H1 (cell line): Measurements from ENCODE around the gene RGS3. TPM values are rescaled to one million over a fixed set of nuclear protein-coding genes. Genes with fewer than 3 reads are reported as not detected.

Source experiments
- CTCF ChIA-PET: fragments of 300-600 bp; sonication (Branson Sonifier 250); formaldehyde crosslinking; loops from one replicate; lab custom pipeline; 2021; ENCODE audit not compliant: partially characterized antibody; lab: Charles Lee
- POLR2A ChIA-PET: fragments of 300-600 bp; sonication (Branson Sonifier 250); formaldehyde crosslinking; loops from one replicate; lab custom pipeline; 2021; ENCODE audit warnings: inconsistent platforms; ENCODE audit not compliant: partially characterized antibody; lab: Charles Lee
- DNase-seq, 2 experiments: peaks; one replicate each; pipeline versions ENCODE4 v3.0.0 to v3.0.0-alpha.2; 2010 to 2022; ENCODE audit warnings: low spot score in 2 of 2, low read depth in 1 of 2, mixed read lengths in 1 of 2
- FAIRE-seq: peaks from 2 replicates; lab custom pipeline; 2011; peaks lifted over from hg19 to GRCh38; lab: Jason Lieb, UNC
- H2AFZ ChIP-seq: 2 replicates; pipeline ENCODE4 v1.8.1; 2012; ENCODE audit warnings: low read length, inconsistent platforms
- H2AK5ac ChIP-seq: 2 replicates; pipeline ENCODE4 v1.6.1; 2013; ENCODE audit warnings: low read depth, low read length
- H2BK120ac ChIP-seq: replicated peaks from 2 replicates; pipeline ENCODE3; 2013; ENCODE audit warnings: low read depth, low read length, inconsistent platforms
- H2BK12ac ChIP-seq: 2 replicates; pipeline ENCODE4 v1.6.1; 2013; ENCODE audit warnings: low read depth, low read length
- H2BK15ac ChIP-seq: 2 replicates; pipeline ENCODE4 v1.6.1; 2013; ENCODE audit warnings: low read length
- H2BK20ac ChIP-seq: 2 replicates; pipeline ENCODE4 v1.6.1; 2013; ENCODE audit warnings: low read length
- H2BK5ac ChIP-seq: 2 replicates; pipeline ENCODE4 v1.6.1; 2013; ENCODE audit warnings: low read depth, low read length
- H3K14ac ChIP-seq: 2 replicates; pipeline ENCODE4 v1.6.1; 2013; ENCODE audit warnings: inconsistent platforms; ENCODE audit not compliant: insufficient read length
- H3K18ac ChIP-seq: 2 replicates; pipeline ENCODE4 v1.6.1; 2013; ENCODE audit warnings: low read length; ENCODE audit errors: extremely low read depth
- H3K23ac ChIP-seq: 2 replicates; pipeline ENCODE4 v1.6.1; 2013; ENCODE audit warnings: inconsistent platforms; ENCODE audit not compliant: insufficient read length
- H3K23me2 ChIP-seq: 2 replicates; pipeline ENCODE4 v1.6.1; 2013; ENCODE audit warnings: low read depth, low read length
- H3K27ac ChIP-seq: 2 replicates; pipeline ENCODE4 v1.6.1; 2011; ENCODE audit warnings: low read depth, low read length, inconsistent platforms
- H3K27me3 ChIP-seq, 4 experiments: replicated peaks in 1 of 4; 1 replicate in 1 of 4; 2 replicates in 3 of 4; pipeline versions ENCODE4 v1.6.1 to v1.8.1; 2011 to 2013; ENCODE audit warnings: low read length in 3 of 4, mild to moderate bottlenecking in 3 of 4, inconsistent platforms in 2 of 4, mixed read lengths in 2 of 4, moderate library complexity in 1 of 4; ENCODE audit not compliant: control insufficient read depth in 3 of 4, insufficient read depth in 3 of 4; ENCODE audit errors: extremely low read depth in 1 of 4
- H3K36me3 ChIP-seq, 4 experiments: 2 replicates each; pipeline versions ENCODE4 v1.6.1 to v1.8.1; 2011 to 2013; ENCODE audit warnings: mild to moderate bottlenecking in 4 of 4, low read length in 3 of 4, moderate library complexity in 2 of 4, control low read depth in 1 of 4, inconsistent platforms in 1 of 4; ENCODE audit not compliant: insufficient read depth in 4 of 4, control insufficient read depth in 2 of 4
- H3K4ac ChIP-seq: replicated peaks from 2 replicates; pipeline ENCODE3; 2013; ENCODE audit warnings: low read length, low read depth, mixed read lengths, inconsistent platforms; ENCODE audit not compliant: insufficient read length
- H3K4me1 ChIP-seq, 4 experiments: replicated peaks in 1 of 4; 1 replicate in 1 of 4; 2 replicates in 3 of 4; pipeline versions ENCODE4 v1.6.1 to v1.8.1; 2011 to 2013; ENCODE audit warnings: low read length in 3 of 4, inconsistent platforms in 2 of 4, mixed read lengths in 1 of 4; ENCODE audit not compliant: insufficient read depth in 4 of 4, control insufficient read depth in 3 of 4
- H3K4me2 ChIP-seq, 2 experiments: 2 replicates each; pipeline versions ENCODE4 v1.6.1 to v1.8.1; 2011 to 2013; ENCODE audit warnings: low read depth in 2 of 2, low read length in 2 of 2, control low read depth in 1 of 2, inconsistent platforms in 1 of 2, mild to moderate bottlenecking in 1 of 2; ENCODE audit not compliant: insufficient read depth in 1 of 2
- H3K4me3 ChIP-seq, 4 experiments: fragments of 200-600, 300-600 bp in 1 of 4; sonication (generic), shearing (Covaris generic), sonication (Bioruptor Twin) in 1 of 4; 2 replicates each; pipeline versions ENCODE4 v1.5.1 to v1.8.1; 2011 to 2016; ENCODE audit warnings: low read length in 4 of 4, low read depth in 3 of 4, control low read depth in 2 of 4, inconsistent platforms in 2 of 4, mild to moderate bottlenecking in 2 of 4, mixed read lengths in 1 of 4, moderate library complexity in 1 of 4; ENCODE audit not compliant: insufficient read depth in 2 of 4; ENCODE audit errors: extremely low read depth in 1 of 4
- H3K56ac ChIP-seq: replicated peaks from 2 replicates; pipeline ENCODE3; 2013; ENCODE audit warnings: low read depth, mild to moderate bottlenecking, mixed read lengths, low read length, inconsistent platforms; ENCODE audit not compliant: insufficient read length
- H3K79me1 ChIP-seq: 2 replicates; pipeline ENCODE4 v1.6.1; 2013; ENCODE audit warnings: low read depth, low read length, control low read depth
- H3K79me2 ChIP-seq, 2 experiments: 2 replicates each; pipeline versions ENCODE4 v1.6.1 to v1.8.1; 2012 to 2013; ENCODE audit warnings: low read length in 2 of 2, mild to moderate bottlenecking in 2 of 2, inconsistent platforms in 1 of 2; ENCODE audit not compliant: insufficient read depth in 2 of 2, control insufficient read depth in 1 of 2
- H3K9ac ChIP-seq, 4 experiments: replicated peaks in 1 of 4; 1 replicate in 1 of 4; 2 replicates in 3 of 4; pipeline versions ENCODE4 v1.6.1 to v1.8.1; 2011 to 2013; ENCODE audit warnings: low read depth in 3 of 4, low read length in 3 of 4, control low read depth in 2 of 4, mild to moderate bottlenecking in 2 of 4, moderate library complexity in 2 of 4, inconsistent platforms in 1 of 4; ENCODE audit errors: extremely low read depth in 1 of 4
- H3K9me3 ChIP-seq, 2 experiments: 2 replicates each; pipeline versions ENCODE4 v1.6.1 to v1.8.1; 2012 to 2013; ENCODE audit warnings: mild to moderate bottlenecking in 2 of 2, moderate library complexity in 2 of 2, control low read depth in 1 of 2, inconsistent platforms in 1 of 2, low read depth in 1 of 2, low read length in 1 of 2, mixed read lengths in 1 of 2; ENCODE audit not compliant: insufficient read depth in 2 of 2
- H4K20me1 ChIP-seq, 2 experiments: replicated peaks in 1 of 2; 2 replicates each; pipeline versions ENCODE3 to v1.8.1; 2011 to 2013; ENCODE audit warnings: inconsistent platforms in 2 of 2, low read length in 2 of 2, mild to moderate bottlenecking in 1 of 2; ENCODE audit not compliant: insufficient read depth in 2 of 2, control insufficient read depth in 1 of 2
- H4K5ac ChIP-seq: 2 replicates; pipeline ENCODE4 v1.6.1; 2013; ENCODE audit warnings: low read length, low read depth, mixed read lengths, inconsistent platforms; ENCODE audit not compliant: insufficient read length
- H4K8ac ChIP-seq: 2 replicates; pipeline ENCODE4 v1.8.0; 2013; ENCODE audit warnings: mild to moderate bottlenecking, moderate library complexity, low read length, inconsistent platforms; ENCODE audit not compliant: insufficient read depth; ENCODE audit errors: extremely low read depth
- H4K91ac ChIP-seq: replicated peaks from 2 replicates; pipeline ENCODE3; 2013; ENCODE audit warnings: low read length, mixed read lengths, inconsistent platforms; ENCODE audit not compliant: insufficient read length
- ATF2 ChIP-seq: IDR thresholded peaks from 2 replicates; pipeline ENCODE4 v1.6.1; 2012; ENCODE audit warnings: low read length, inconsistent platforms
- BACH1 ChIP-seq: IDR thresholded peaks from 2 replicates; pipeline ENCODE4 v1.6.1; 2012; ENCODE audit warnings: low read length, improper control_type of control experiment
- JUND ChIP-seq: IDR thresholded peaks from 2 replicates; pipeline ENCODE4 v1.6.1; 2011; ENCODE audit warnings: mild to moderate bottlenecking, improper control_type of control experiment, low read length
- RAD21 ChIP-seq, 2 experiments: IDR thresholded peaks in 1 of 2; conservative IDR thresholded peaks in 1 of 2; 2 replicates each; pipeline ENCODE4 v1.6.1; 2011; ENCODE audit warnings: low read depth in 2 of 2, low read length in 2 of 2, improper control_type of control experiment in 1 of 2, inconsistent platforms in 1 of 2, mild to moderate bottlenecking in 1 of 2, moderate library complexity in 1 of 2
- SIX5 ChIP-seq: IDR thresholded peaks from 2 replicates; pipeline ENCODE4 v1.6.1; 2011; ENCODE audit warnings: mild to moderate bottlenecking, low read depth, low read length
- YY1 ChIP-seq: IDR thresholded peaks from 2 replicates; pipeline ENCODE4 v1.6.1; 2011; ENCODE audit warnings: low read depth, mild to moderate bottlenecking, low read length
- WGBS, 2 experiments: shearing (Covaris generic) in 1 of 2; methylation state at CpG; one replicate each; pipeline versions ENCODE4 v1.1.6 to v1.1.7; 2013 to 2015; ENCODE audit warnings: low lambda C conversion rate in 2 of 2, mixed read lengths in 2 of 2, inconsistent platforms in 1 of 2, low coverage in 1 of 2, missing lambda C conversion rate in 1 of 2; ENCODE audit not compliant: insufficient replicate concordance in 2 of 2, insufficient coverage in 1 of 2, insufficient read length in 1 of 2; ENCODE audit errors: extremely low coverage in 1 of 2, missing lambda C conversion rate in 1 of 2; 5-methylcytosine and 5-hydroxymethylcytosine counted together
- polyA plus RNA-seq, 7 experiments: library from polyadenylated mRNA; depleted of rRNA in 3 of 7; stranded (reverse) in 5 of 7; unstranded in 2 of 7; fragments of >200 nt in 5 of 7; fragments of 200-250 nt in 2 of 7; gene quantifications; 1 replicate in 5 of 7; 2 replicates in 1 of 7; 4 replicates in 1 of 7; pipeline versions ENCODE4 v1.2.1 to v1.2.3, GENCODE V29; 2011 to 2013; ENCODE audit warnings: missing spikeins in 2 of 7, mixed read lengths in 2 of 7
- total RNA-seq: library from RNA; stranded (reverse); fragmentation: NEBNext Ultra II Directional; extraction: Animal tissue kit (Norgen Biotek cat#: 25700); gene quantifications from 2 replicates; pipeline ENCODE4 v1.2.1, GENCODE V29; 2021

The RGS3 gene
- total and polyA plus RNA-seq, 2 of the 8 experiments (the other 6 are each of a cell fraction or from before 2014, with no cell fraction given) = 12.6 to 18.2 TPM

- Histone ChIP-seq H2BK5ac (no peak overlapping the region), H4K8ac (no peak overlapping the region), H3K27me3 (no peaks in the 10 kb centered on the region; a peak in 2 of 7 replicates), H3K36me3 (no peaks in the 10 kb centered on the region), H2BK15ac (no peak overlapping the region), H3K27ac (no peak overlapping the region), H3K18ac (no peak overlapping the region), H2BK120ac (no peak overlapping the region), H3K14ac (no peak overlapping the region), H3K23ac (no peak overlapping the region), H3K56ac (no peak overlapping the region), H3K9ac (no peak overlapping the region), H3K79me2 (no peaks in the 10 kb centered on the region), H3K4me2 (no peak overlapping the region), H3K4me1 (peaks cover 2 to 18% (median 11%) of the 10 kb centered on the region in 4 experiments; a peak in 6 of 7 replicates), H2BK12ac (no peak overlapping the region), H3K9me3 (no peaks in the 10 kb centered on the region), H3K4ac (no peak overlapping the region), H4K20me1 (no peaks in the 10 kb centered on the region), H2AK5ac (no peak overlapping the region), H3K4me3 (no peak overlapping the region), H3K23me2 (no peaks in the 10 kb centered on the region), H2BK20ac (no peak overlapping the region), H2AFZ (no peak overlapping the region), H4K5ac (no peak overlapping the region), H3K79me1 (no peaks in the 10 kb centered on the region), H4K91ac (no peak overlapping the region)
- DNase-seq (no peak), FAIRE-seq (no peak)
- TF ChIP-seq SIX5 (no peak), RAD21 (IDR thresholded peaks at IDR 0.05 in 1 of 2, conservative IDR thresholded peaks at IDR 0.05 in 1 of 2; ENCODE audit: low read depth in 2 of 2, low read length in 2 of 2) (no peak), JUND (no peak), YY1 (no peak), BACH1 (no peak), ATF2 (no peak)
- CTCF ChIA-PET = interaction anchor here (1.0 to 1.4 kb wide), 3 partner anchors 9 to 87 kb away, joined by 3 read pairs; no protein-coding TSS in a partner anchor
- POLR2A ChIA-PET = no interaction called here
- WGBS, 2 experiments = 88% methylated on average over 8 of the region's 9 CpGs; no CpG with 5 or more reads in 1 of the 2 experiments
Measured at GRCh38 chr9:113497051-113497450, 33.5 kb downstream of the RGS3 start.
